ENCODE results near the gene OR8B12.

GRCh38 chr11:124534051-124534450, 9.4 kb downstream of the OR8B12 start:
- TF ChIP-seq CTCF (IDR thresholded peaks at IDR 0.05) (no peak), ZFX (IDR thresholded peaks at IDR 0.05; ENCODE audit: borderline replicate concordance) (no peak)

Data from 22Rv1 (cell line).